ENCODE results near the gene MDGA2. TPM values are rescaled to one million over a fixed set of nuclear protein-coding genes. Genes with fewer than 3 reads are reported as not detected.

MDGA2 gene
- total RNA-seq, 5 donors from 2014 or later (not counting 1 experiment from before 2014, with no cell fraction given) = not detected

GRCh38 chr14:47235619-47236018 lies 439.8 kb downstream of the MDGA2 start:
- no peaks in the 10 kb centered on the region for H3K4me1 ChIP-seq (ENCODE audit: control insufficient read depth in 1 of 2, extremely low read depth in 1 of 2, insufficient read depth in 2 of 2, low read length in 2 of 2)
- WGBS (ENCODE audit: insufficient coverage) = 80% methylated on average over 1 of the region's 3 CpGs
- H3K9me3 ChIP-seq = no peaks in the 10 kb centered on the region
- H3K4me3 ChIP-seq (ENCODE audit: control insufficient read depth in 1 of 2, extremely low read depth in 1 of 2, low read length in 1 of 2) = no peak overlapping the region
- H3K27ac ChIP-seq (ENCODE audit: low read length) = no peak overlapping the region
- POLR2A ChIA-PET = interaction anchor here in 1 of 2 donors (0.6 kb wide), 1 partner anchor 24 kb away, joined by 3 read pairs; no protein-coding TSS in a partner anchor
- DNase-seq = no peak
- Mint-ChIP-seq H3K27ac (no peak overlapping the region), H3K27me3 (no peaks in the 10 kb centered on the region), H3K36me3 (no peaks in the 10 kb centered on the region), H3K4me1 (no peaks in the 10 kb centered on the region), H3K4me3 (no peak overlapping the region), H3K9me3 (peaks cover 3 to 8% (median 4%) of the 10 kb centered on the region in 3 donors)
- H3K36me3 ChIP-seq (ENCODE audit: control insufficient read depth in 2 of 2, extremely low read depth in 1 of 2, insufficient read depth in 1 of 2, low read length in 1 of 2) = no peaks in the 10 kb centered on the region
- no peak for ATAC-seq (replicated peaks in 1 of 4)
- CTCF ChIA-PET = no interaction called here
- H3K27me3 ChIP-seq (replicated peaks in 1 of 2; ENCODE audit: control insufficient read depth in 2 of 2, extremely low read depth in 1 of 2, insufficient read depth in 2 of 2, low read length in 1 of 2) = no peaks in the 10 kb centered on the region

GRCh38 chr14:47226877-47227520 lies 448.4 kb downstream of the MDGA2 start:
- H3K36me3 Mint-ChIP-seq = no peaks in the 10 kb centered on the region
- peaks cover 0 to 2% of the 10 kb centered on the region in 2 experiments for H3K4me1 ChIP-seq (ENCODE audit: control insufficient read depth in 1 of 2, extremely low read depth in 1 of 2, insufficient read depth in 2 of 2, low read length in 2 of 2)
- no peaks in the 10 kb centered on the region for H3K36me3 ChIP-seq (ENCODE audit: control insufficient read depth in 2 of 2, extremely low read depth in 1 of 2, insufficient read depth in 1 of 2, low read length in 1 of 2)
- peaks cover 0 to 11% (median 3%) of the 10 kb centered on the region in 3 donors for H3K4me1 Mint-ChIP-seq
- CTCF ChIA-PET = no interaction called here
- WGBS (ENCODE audit: insufficient coverage) = no CpG with 5 or more reads among the region's 5 CpGs
- DNase-seq (no peak), ATAC-seq (replicated peaks in 1 of 4) (no peak)
- H3K27ac Mint-ChIP-seq = no peak overlapping the region
- no peaks in the 10 kb centered on the region for H3K9me3 ChIP-seq
- no peaks in the 10 kb centered on the region for H3K27me3 ChIP-seq (replicated peaks in 1 of 2; ENCODE audit: control insufficient read depth in 2 of 2, extremely low read depth in 1 of 2, insufficient read depth in 2 of 2, low read length in 1 of 2)
- H3K27ac ChIP-seq (ENCODE audit: low read length) = no peak overlapping the region
- peaks cover 0 to 8% (median 8%) of the 10 kb centered on the region in 3 donors for H3K9me3 Mint-ChIP-seq
- H3K4me3 Mint-ChIP-seq = no peak overlapping the region
- no peaks in the 10 kb centered on the region for H3K27me3 Mint-ChIP-seq
- POLR2A ChIA-PET = interaction anchor here in 1 of 2 donors (1.0 kb wide), 1 partner anchor 46 kb away, joined by 3 read pairs; no protein-coding TSS in a partner anchor
- no peak overlapping the region for H3K4me3 ChIP-seq (ENCODE audit: control insufficient read depth in 1 of 2, extremely low read depth in 1 of 2, low read length in 1 of 2)

- Mint-ChIP-seq H3K36me3 (no peaks in the 10 kb centered on the region), H3K9me3 (peaks cover 0 to 8% (median 7%) of the 10 kb centered on the region in 3 donors), H3K27me3 (no peaks in the 10 kb centered on the region), H3K4me1 (peaks cover 0 to 11% (median 3%) of the 10 kb centered on the region in 3 donors), H3K27ac (no peak overlapping the region), H3K4me3 (no peak overlapping the region)
- ChIA-PET CTCF (no interaction called here), POLR2A (no interaction called here)
- Histone ChIP-seq H3K27ac (ENCODE audit: low read length) (no peak overlapping the region), H3K9me3 (no peaks in the 10 kb centered on the region), H3K4me1 (ENCODE audit: control insufficient read depth in 1 of 2, extremely low read depth in 1 of 2, insufficient read depth in 2 of 2, low read length in 2 of 2) (peaks cover 0 to 2% of the 10 kb centered on the region in 2 experiments), H3K27me3 (replicated peaks in 1 of 2; ENCODE audit: control insufficient read depth in 2 of 2, extremely low read depth in 1 of 2, insufficient read depth in 2 of 2, low read length in 1 of 2) (no peaks in the 10 kb centered on the region), H3K4me3 (ENCODE audit: control insufficient read depth in 1 of 2, extremely low read depth in 1 of 2, low read length in 1 of 2) (no peak overlapping the region), H3K36me3 (ENCODE audit: control insufficient read depth in 2 of 2, extremely low read depth in 1 of 2, insufficient read depth in 1 of 2, low read length in 1 of 2) (no peaks in the 10 kb centered on the region)
- DNase-seq (no peak), ATAC-seq (replicated peaks in 1 of 4) (no peak)
- no CpG with 5 or more reads among the region's 4 CpGs for WGBS (ENCODE audit: insufficient coverage)
Observed at GRCh38 chr14:47223656-47224055, 451.7 kb downstream of the MDGA2 start.

GRCh38 chr14:47220096-47220495 lies 455.3 kb downstream of the MDGA2 start:
- no peaks in the 10 kb centered on the region for H3K4me1 Mint-ChIP-seq
- CTCF ChIA-PET = no interaction called here
- no peaks in the 10 kb centered on the region for H3K4me1 ChIP-seq (ENCODE audit: control insufficient read depth in 1 of 2, extremely low read depth in 1 of 2, insufficient read depth in 2 of 2, low read length in 2 of 2)

GRCh38 chr14:47211263-47211662 lies 464.1 kb downstream of the MDGA2 start:
- DNase-seq (no peak), ATAC-seq (replicated peaks in 1 of 4) (no peak)
- H3K27me3 ChIP-seq (replicated peaks in 1 of 2; ENCODE audit: control insufficient read depth in 2 of 2, extremely low read depth in 1 of 2, insufficient read depth in 2 of 2, low read length in 1 of 2) = no peaks in the 10 kb centered on the region
- H3K4me1 ChIP-seq (ENCODE audit: control insufficient read depth in 1 of 2, extremely low read depth in 1 of 2, insufficient read depth in 2 of 2, low read length in 2 of 2) = no peaks in the 10 kb centered on the region
- H3K9me3 ChIP-seq = no peaks in the 10 kb centered on the region
- H3K36me3 Mint-ChIP-seq = no peaks in the 10 kb centered on the region
- no peak overlapping the region for H3K4me3 Mint-ChIP-seq
- no peak overlapping the region for H3K4me3 ChIP-seq (ENCODE audit: control insufficient read depth in 1 of 2, extremely low read depth in 1 of 2, low read length in 1 of 2)
- H3K27ac Mint-ChIP-seq = no peak overlapping the region
- peaks cover 0 to 3% (median 3%) of the 10 kb centered on the region in 3 donors for H3K9me3 Mint-ChIP-seq
- WGBS (ENCODE audit: insufficient coverage) = 100% methylated on average over 1 of the region's 1 CpG
- H3K4me1 Mint-ChIP-seq = no peaks in the 10 kb centered on the region
- ChIA-PET CTCF (no interaction called here), POLR2A (interaction anchor here in 1 of 2 donors (0.6 kb wide), 1 partner anchor 24 kb away, joined by 3 read pairs; no protein-coding TSS in a partner anchor)
- H3K27ac ChIP-seq (ENCODE audit: low read length) = no peak overlapping the region
- H3K27me3 Mint-ChIP-seq = no peaks in the 10 kb centered on the region
- no peaks in the 10 kb centered on the region for H3K36me3 ChIP-seq (ENCODE audit: control insufficient read depth in 2 of 2, extremely low read depth in 1 of 2, insufficient read depth in 1 of 2, low read length in 1 of 2)

More at GRCh38 chr14:47220096-47220495, 455.3 kb downstream of the MDGA2 start:
- Histone ChIP-seq H3K27ac (ENCODE audit: low read length) (no peak overlapping the region), H3K9me3 (no peaks in the 10 kb centered on the region), H3K36me3 (ENCODE audit: control insufficient read depth in 2 of 2, extremely low read depth in 1 of 2, insufficient read depth in 1 of 2, low read length in 1 of 2) (no peaks in the 10 kb centered on the region), H3K4me3 (ENCODE audit: control insufficient read depth in 1 of 2, extremely low read depth in 1 of 2, low read length in 1 of 2) (no peak overlapping the region), H3K27me3 (replicated peaks in 1 of 2; ENCODE audit: control insufficient read depth in 2 of 2, extremely low read depth in 1 of 2, insufficient read depth in 2 of 2, low read length in 1 of 2) (no peaks in the 10 kb centered on the region)
- ATAC-seq (replicated peaks in 1 of 4) (no peak), DNase-seq (no peak)
- Mint-ChIP-seq H3K9me3 (peaks cover 0 to 7% (median 4%) of the 10 kb centered on the region in 3 donors), H3K27ac (no peak overlapping the region), H3K4me3 (no peak overlapping the region), H3K27me3 (no peaks in the 10 kb centered on the region), H3K36me3 (no peaks in the 10 kb centered on the region)
- POLR2A ChIA-PET = no interaction called here
- WGBS (ENCODE audit: insufficient coverage) = 83% methylated on average over 1 of the region's 2 CpGs

GRCh38 chr14:47210099-47210498 lies 465.3 kb downstream of the MDGA2 start:
- ATAC-seq (replicated peaks in 1 of 4) = no peak
- no peak for DNase-seq
- Histone ChIP-seq H3K27me3 (replicated peaks in 1 of 2; ENCODE audit: control insufficient read depth in 2 of 2, extremely low read depth in 1 of 2, insufficient read depth in 2 of 2, low read length in 1 of 2) (no peaks in the 10 kb centered on the region), H3K27ac (ENCODE audit: low read length) (no peak overlapping the region), H3K9me3 (no peaks in the 10 kb centered on the region), H3K36me3 (ENCODE audit: control insufficient read depth in 2 of 2, extremely low read depth in 1 of 2, insufficient read depth in 1 of 2, low read length in 1 of 2) (no peaks in the 10 kb centered on the region), H3K4me3 (ENCODE audit: control insufficient read depth in 1 of 2, extremely low read depth in 1 of 2, low read length in 1 of 2) (no peak overlapping the region), H3K4me1 (ENCODE audit: control insufficient read depth in 1 of 2, extremely low read depth in 1 of 2, insufficient read depth in 2 of 2, low read length in 2 of 2) (no peaks in the 10 kb centered on the region)
- ChIA-PET POLR2A (no interaction called here), CTCF (no interaction called here)
- Mint-ChIP-seq H3K36me3 (no peaks in the 10 kb centered on the region), H3K4me1 (no peaks in the 10 kb centered on the region), H3K27me3 (no peaks in the 10 kb centered on the region), H3K9me3 (peaks cover 0 to 4% (median 3%) of the 10 kb centered on the region in 3 donors), H3K27ac (no peak overlapping the region), H3K4me3 (no peak overlapping the region)
